ENCODE results near the gene CCNL2.

The CCNL2 gene

DNA sequence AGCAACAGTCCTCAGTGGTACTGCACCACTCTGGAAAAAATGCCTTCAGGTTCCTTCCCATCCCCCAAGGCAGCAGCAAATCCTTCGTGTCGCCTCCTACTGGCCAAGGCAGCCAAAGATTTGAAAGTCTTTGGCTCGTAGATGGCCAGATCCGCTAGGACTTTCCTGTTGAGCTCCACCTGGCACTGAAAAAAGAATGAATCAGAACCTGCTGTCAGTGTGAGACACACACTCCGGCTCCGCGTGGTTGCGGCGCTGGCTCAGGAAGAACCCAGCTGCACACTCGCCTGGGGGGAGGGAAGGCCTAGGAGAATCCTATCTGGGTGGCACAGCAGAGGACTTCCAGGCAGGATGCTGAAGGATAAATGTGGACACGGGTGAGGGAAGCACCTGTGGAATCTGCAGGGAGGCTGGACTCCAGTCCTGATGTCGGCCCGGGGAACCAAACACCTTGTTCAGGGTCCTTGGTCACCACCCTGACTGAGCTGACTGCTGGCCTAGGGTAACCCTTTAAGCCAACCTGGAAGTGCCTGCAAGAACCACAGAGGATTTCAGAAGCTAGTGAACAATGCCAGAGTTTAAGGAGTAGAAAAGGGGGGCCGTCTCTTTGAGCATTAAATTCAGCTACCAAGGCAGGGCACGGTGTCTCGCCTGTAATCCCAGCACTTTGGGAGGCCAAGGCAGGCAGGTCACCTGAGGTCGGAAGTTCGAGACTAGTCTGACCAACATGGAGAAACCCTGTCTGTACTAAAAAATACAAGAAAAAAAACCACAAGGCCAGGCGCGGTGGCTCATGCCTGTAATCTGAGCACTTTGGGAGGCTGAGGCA is 3.2 kb upstream of the CCNL2 start:
- Histone ChIP-seq H3K36me3 (ENCODE audit: control insufficient read depth in 2 of 2, insufficient read depth in 1 of 2, low read length in 2 of 2) (peaks cover 24 to 77% of the 10 kb centered on the region in 2 experiments; a peak in 2 of 3 replicates), H3K4me3 (ENCODE audit: low read depth, low read length) (no peak overlapping the region), H3K27ac (ENCODE audit: extremely low read depth, low read depth, low read length) (0 out of 2 replicates have a peak overlapping the region, but pooled peaks have one; percentile 6), H3K9me3 (ENCODE audit: control insufficient read depth, insufficient read depth, low read depth, low read length) (no peaks in the 10 kb centered on the region), H3K4me1 (ENCODE audit: control insufficient read depth, insufficient read depth, low read length) (no peaks in the 10 kb centered on the region)
- POLR2A ChIA-PET = interaction anchor here (0.8 to 2.5 kb wide), 6 partner anchors 13 to 134 kb away, joined by 3 to 7 read pairs (median 4); no protein-coding TSS in a partner anchor
- CTCF ChIA-PET = interaction anchor here (0.6 to 1.9 kb wide), 11 partner anchors 10 to 144 kb away, joined by 3 to 9 read pairs (median 3); no protein-coding TSS in a partner anchor
- TF ChIP-seq ZXDB (tag by site-specific recombination; IDR thresholded peaks at IDR 0.05) = 0 out of 2 replicates have a peak, but pooled peaks have one; percentile 25
- TF ChIP-seq SCRT2 (tag by site-specific recombination; IDR thresholded peaks at IDR 0.05) = peak; percentile 95
- TF ChIP-seq BCL11A (tag by site-specific recombination; IDR thresholded peaks at IDR 0.05; ENCODE audit: low read depth) = no peak
- no peak for TF ChIP-seq ZNF112 (tag by site-specific recombination; IDR thresholded peaks at IDR 0.05)
- no peak for TF ChIP-seq ZNF768 (tag by site-specific recombination; IDR thresholded peaks at IDR 0.05)
- TF ChIP-seq, protein P1, sequence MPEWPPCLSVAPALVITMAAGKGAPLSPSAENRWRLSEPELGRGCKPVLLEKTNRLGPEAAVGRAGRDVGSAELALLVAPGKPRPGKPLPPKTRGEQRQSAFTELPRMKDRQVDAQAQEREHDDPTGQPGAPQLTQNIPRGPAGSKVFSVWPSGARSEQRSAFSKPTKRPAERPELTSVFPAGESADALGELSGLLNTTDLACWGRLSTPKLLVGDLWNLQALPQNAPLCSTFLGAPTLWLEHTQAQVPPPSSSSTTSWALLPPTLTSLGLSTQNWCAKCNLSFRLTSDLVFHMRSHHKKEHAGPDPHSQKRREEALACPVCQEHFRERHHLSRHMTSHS (tag by site-specific recombination; IDR thresholded peaks at IDR 0.05) = no peak
- TF ChIP-seq, protein P2, sequence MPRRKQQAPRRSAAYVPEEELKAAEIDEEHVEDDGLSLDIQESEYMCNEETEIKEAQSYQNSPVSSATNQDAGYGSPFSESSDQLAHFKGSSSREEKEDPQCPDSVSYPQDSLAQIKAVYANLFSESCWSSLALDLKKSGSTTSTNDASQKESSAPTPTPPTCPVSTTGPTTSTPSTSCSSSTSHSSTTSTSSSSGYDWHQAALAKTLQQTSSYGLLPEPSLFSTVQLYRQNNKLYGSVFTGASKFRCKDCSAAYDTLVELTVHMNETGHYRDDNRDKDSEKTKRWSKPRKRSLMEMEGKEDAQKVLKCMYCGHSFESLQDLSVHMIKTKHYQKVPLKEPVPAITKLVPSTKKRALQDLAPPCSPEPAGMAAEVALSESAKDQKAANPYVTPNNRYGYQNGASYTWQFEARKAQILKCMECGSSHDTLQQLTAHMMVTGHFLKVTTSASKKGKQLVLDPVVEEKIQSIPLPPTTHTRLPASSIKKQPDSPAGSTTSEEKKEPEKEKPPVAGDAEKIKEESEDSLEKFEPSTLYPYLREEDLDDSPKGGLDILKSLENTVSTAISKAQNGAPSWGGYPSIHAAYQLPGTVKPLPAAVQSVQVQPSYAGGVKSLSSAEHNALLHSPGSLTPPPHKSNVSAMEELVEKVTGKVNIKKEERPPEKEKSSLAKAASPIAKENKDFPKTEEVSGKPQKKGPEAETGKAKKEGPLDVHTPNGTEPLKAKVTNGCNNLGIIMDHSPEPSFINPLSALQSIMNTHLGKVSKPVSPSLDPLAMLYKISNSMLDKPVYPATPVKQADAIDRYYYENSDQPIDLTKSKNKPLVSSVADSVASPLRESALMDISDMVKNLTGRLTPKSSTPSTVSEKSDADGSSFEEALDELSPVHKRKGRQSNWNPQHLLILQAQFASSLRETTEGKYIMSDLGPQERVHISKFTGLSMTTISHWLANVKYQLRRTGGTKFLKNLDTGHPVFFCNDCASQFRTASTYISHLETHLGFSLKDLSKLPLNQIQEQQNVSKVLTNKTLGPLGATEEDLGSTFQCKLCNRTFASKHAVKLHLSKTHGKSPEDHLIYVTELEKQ (tag by site-specific recombination; IDR thresholded peaks at IDR 0.05; ENCODE audit: borderline replicate concordance) = no peak
- 0 out of 2 replicates have a peak, but pooled peaks have one; percentile 9 for TF ChIP-seq GFI1B (tag by site-specific recombination; IDR thresholded peaks at IDR 0.05)
- TF ChIP-seq, protein P3, sequence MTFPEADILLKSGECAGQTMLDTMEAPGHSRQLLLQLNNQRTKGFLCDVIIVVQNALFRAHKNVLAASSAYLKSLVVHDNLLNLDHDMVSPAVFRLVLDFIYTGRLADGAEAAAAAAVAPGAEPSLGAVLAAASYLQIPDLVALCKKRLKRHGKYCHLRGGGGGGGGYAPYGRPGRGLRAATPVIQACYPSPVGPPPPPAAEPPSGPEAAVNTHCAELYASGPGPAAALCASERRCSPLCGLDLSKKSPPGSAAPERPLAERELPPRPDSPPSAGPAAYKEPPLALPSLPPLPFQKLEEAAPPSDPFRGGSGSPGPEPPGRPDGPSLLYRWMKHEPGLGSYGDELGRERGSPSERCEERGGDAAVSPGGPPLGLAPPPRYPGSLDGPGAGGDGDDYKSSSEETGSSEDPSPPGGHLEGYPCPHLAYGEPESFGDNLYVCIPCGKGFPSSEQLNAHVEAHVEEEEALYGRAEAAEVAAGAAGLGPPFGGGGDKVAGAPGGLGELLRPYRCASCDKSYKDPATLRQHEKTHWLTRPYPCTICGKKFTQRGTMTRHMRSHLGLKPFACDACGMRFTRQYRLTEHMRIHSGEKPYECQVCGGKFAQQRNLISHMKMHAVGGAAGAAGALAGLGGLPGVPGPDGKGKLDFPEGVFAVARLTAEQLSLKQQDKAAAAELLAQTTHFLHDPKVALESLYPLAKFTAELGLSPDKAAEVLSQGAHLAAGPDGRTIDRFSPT (tag by site-specific recombination; IDR thresholded peaks at IDR 0.05) = 0 out of 2 replicates have a peak, but pooled peaks have one; percentile 35
- TF ChIP-seq ZNF423 (tag by site-specific recombination; IDR thresholded peaks at IDR 0.05) = no peak
- no peak for TF ChIP-seq ZFP37 (tag by site-specific recombination; IDR thresholded peaks at IDR 0.05)
- no peak for TF ChIP-seq ZNF221 (tag by site-specific recombination; IDR thresholded peaks at IDR 0.05; ENCODE audit: borderline replicate concordance)
- no peak for TF ChIP-seq ZNF48 (tag by site-specific recombination; IDR thresholded peaks at IDR 0.05)
- no peak for TF ChIP-seq ZNF747 (tag by site-specific recombination; IDR thresholded peaks at IDR 0.05)
- peak; percentile 45; the same call in 1 of the 2 replicates for TF ChIP-seq SP7 (tag by site-specific recombination; IDR thresholded peaks at IDR 0.05)
- TF ChIP-seq ZNF132 (tag by site-specific recombination; IDR thresholded peaks at IDR 0.05; ENCODE audit: borderline replicate concordance) = no peak
- peak; percentile 96 for TF ChIP-seq SCRT1 (tag by site-specific recombination; IDR thresholded peaks at IDR 0.05; ENCODE audit: borderline replicate concordance)
- no peak for TF ChIP-seq SP2 (tag by site-specific recombination; IDR thresholded peaks at IDR 0.05)
- TF ChIP-seq, protein P4, sequence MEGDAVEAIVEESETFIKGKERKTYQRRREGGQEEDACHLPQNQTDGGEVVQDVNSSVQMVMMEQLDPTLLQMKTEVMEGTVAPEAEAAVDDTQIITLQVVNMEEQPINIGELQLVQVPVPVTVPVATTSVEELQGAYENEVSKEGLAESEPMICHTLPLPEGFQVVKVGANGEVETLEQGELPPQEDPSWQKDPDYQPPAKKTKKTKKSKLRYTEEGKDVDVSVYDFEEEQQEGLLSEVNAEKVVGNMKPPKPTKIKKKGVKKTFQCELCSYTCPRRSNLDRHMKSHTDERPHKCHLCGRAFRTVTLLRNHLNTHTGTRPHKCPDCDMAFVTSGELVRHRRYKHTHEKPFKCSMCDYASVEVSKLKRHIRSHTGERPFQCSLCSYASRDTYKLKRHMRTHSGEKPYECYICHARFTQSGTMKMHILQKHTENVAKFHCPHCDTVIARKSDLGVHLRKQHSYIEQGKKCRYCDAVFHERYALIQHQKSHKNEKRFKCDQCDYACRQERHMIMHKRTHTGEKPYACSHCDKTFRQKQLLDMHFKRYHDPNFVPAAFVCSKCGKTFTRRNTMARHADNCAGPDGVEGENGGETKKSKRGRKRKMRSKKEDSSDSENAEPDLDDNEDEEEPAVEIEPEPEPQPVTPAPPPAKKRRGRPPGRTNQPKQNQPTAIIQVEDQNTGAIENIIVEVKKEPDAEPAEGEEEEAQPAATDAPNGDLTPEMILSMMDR (tag by site-specific recombination; IDR thresholded peaks at IDR 0.05) = peak; percentile 83
- no peak for TF ChIP-seq ZNF155 (tag by site-specific recombination; IDR thresholded peaks at IDR 0.05)
- TF ChIP-seq ZNF114 (tag by site-specific recombination; IDR thresholded peaks at IDR 0.05) = no peak
- TF ChIP-seq GLI2 (tag by site-specific recombination; IDR thresholded peaks at IDR 0.05; ENCODE audit: borderline replicate concordance, low read depth) = no peak
- no peak for TF ChIP-seq ZNF610 (tag by site-specific recombination; IDR thresholded peaks at IDR 0.05; ENCODE audit: borderline replicate concordance)
- 0 out of 2 replicates have a peak, but pooled peaks have one; percentile 10 for TF ChIP-seq ZNF335 (tag by site-specific recombination; conservative IDR thresholded peaks at IDR 0.05)
- 0 out of 2 replicates have a peak, but pooled peaks have one; percentile 54 for TF ChIP-seq PRDM1 (tag by site-specific recombination; IDR thresholded peaks at IDR 0.05)
- TF ChIP-seq KLF9 (tag by site-specific recombination; IDR thresholded peaks at IDR 0.05; ENCODE audit: low read depth) = no peak
- peak; percentile 60; the same call in 1 of the 2 replicates for TF ChIP-seq KLF8 (tag by site-specific recombination; IDR thresholded peaks at IDR 0.05)
- no peak for TF ChIP-seq ZSCAN23 (tag by site-specific recombination; IDR thresholded peaks at IDR 0.05)
